Muscle layer of duodenum (tissue), 2 donors: ENCODE measurements around the gene TLE2.
A peak's percentile ranks its signal among the peaks of the same experiment; 100 is the strongest.

Experiments
- H3K27ac ChIP-seq: one replicate; pipeline ENCODE4 v1.7.0; 2013; ENCODE audit warnings: mild to moderate bottlenecking, low read length
- H3K27me3 ChIP-seq: one replicate; pipeline ENCODE4 v1.7.0; 2013; ENCODE audit warnings: low read depth, mild to moderate bottlenecking, control low read depth, low read length
- H3K36me3 ChIP-seq, 2 donors: one replicate each; pipeline ENCODE4 v1.7.0; 2013; ENCODE audit warnings: low read length in 2 of 2, control low read depth in 1 of 2, mild to moderate bottlenecking in 1 of 2; ENCODE audit not compliant: insufficient read depth in 2 of 2, control insufficient read depth in 1 of 2
- H3K4me1 ChIP-seq, 2 donors: one replicate each; pipeline ENCODE4 v1.7.0; 2013; ENCODE audit warnings: low read length in 2 of 2, mild to moderate bottlenecking in 2 of 2, control low read depth in 1 of 2, moderate library complexity in 1 of 2; ENCODE audit not compliant: insufficient read depth in 2 of 2, control insufficient read depth in 1 of 2
- H3K4me3 ChIP-seq, 2 donors: one replicate each; pipeline ENCODE4 v1.7.0; 2013; ENCODE audit warnings: low read length in 2 of 2, low read depth in 1 of 2, mild to moderate bottlenecking in 1 of 2
- H3K9me3 ChIP-seq, 2 donors: one replicate each; pipeline ENCODE4 v1.7.0; 2013; ENCODE audit warnings: low read length in 2 of 2, control low read depth in 1 of 2, mild to moderate bottlenecking in 1 of 2; ENCODE audit not compliant: control insufficient read depth in 1 of 2
- donor health status: healthy.

Gene TLE2

GRCh38 chr19:3029065-3029923 lies at the start of gene TLE2:
Gene TLE2, minus strand, starts transcription at chr19:3029280. Its CDS starts 376 bp downstream, at chr19:3028904.
- no peak within 1 kb of the TSS for H3K27ac ChIP-seq
- H3K27me3 ChIP-seq: no peaks in the 10 kb centered on the region
- peak within 1 kb of the TSS; percentile 11 to 71 for H3K4me3 ChIP-seq
- no peaks in the 10 kb centered on the region for H3K9me3 ChIP-seq
- no peaks in the 10 kb centered on the region for H3K36me3 ChIP-seq
- peaks cover under 1 to 17% of the 10 kb centered on the region in 2 donors for H3K4me1 ChIP-seq

- no peak overlapping the region for H3K4me3 ChIP-seq
- no peaks in the 10 kb centered on the region for H3K36me3 ChIP-seq
- H3K4me1 ChIP-seq: peaks cover 0 to 17% of the 10 kb centered on the region in 2 donors
- no peak overlapping the region for H3K27ac ChIP-seq
- no peaks in the 10 kb centered on the region for H3K9me3 ChIP-seq
- no peaks in the 10 kb centered on the region for H3K27me3 ChIP-seq
These were observed 46.7 kb upstream of the TLE2 start for GRCh38 chr19:3075605-3076431.

DNA sequence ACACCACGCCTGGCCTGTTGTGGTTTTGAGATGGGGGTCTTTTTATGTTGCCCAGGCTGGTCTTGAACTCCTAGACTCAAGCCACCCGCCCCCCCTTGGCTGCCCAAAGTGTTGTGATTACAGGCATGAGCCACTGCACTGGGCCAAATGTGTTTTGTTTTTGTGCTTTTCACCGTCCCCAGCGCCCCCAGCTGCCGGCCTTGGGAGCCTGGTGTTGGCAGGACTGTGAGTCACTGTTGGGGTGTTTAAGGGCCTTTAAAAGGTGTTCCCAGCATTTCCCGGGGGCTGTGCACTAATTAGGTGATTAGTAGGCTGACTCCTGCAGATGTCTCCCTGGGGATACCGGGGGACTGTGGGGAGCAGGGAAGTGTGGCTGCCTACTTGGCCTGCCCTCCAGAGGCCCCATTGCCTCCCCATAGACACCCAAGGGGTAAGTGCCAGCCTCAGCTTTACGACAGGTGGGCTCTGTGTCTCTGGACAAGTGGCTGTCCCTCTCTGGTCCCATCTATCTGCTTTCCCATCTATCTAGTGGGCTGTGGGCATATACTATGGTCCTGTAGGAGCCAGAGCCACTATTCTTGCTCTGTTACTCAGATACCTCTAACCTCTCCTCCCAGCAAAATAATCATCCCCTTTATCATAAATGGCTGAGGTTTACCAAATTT lies 45.0 kb upstream of the TLE2 start:
- Histone ChIP-seq H3K27ac (no peak overlapping the region), H3K4me1 (peaks cover 0 to 13% of the 10 kb centered on the region in 2 donors), H3K36me3 (no peaks in the 10 kb centered on the region), H3K9me3 (no peaks in the 10 kb centered on the region), H3K27me3 (no peaks in the 10 kb centered on the region), H3K4me3 (no peak overlapping the region)

DNA sequence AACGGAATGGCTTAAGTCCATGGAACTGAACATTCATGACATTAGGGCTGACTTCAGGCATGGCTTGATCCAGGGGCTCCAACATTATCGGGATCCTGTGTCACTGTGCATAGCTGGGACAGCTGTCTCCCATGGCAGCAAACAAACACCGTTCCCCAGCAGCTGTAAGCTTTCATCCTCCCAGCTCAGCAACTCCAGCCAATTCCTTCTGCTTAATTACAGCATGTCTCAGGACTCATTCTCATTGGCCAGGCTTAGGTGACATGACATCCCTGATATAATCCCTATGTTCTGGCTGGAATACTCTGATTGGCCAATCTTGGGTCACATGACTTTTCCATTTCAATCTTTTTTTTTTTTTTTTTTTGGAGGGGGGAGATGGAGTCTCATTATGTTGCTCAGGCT lies 44.1 kb upstream of the TLE2 start:
- Histone ChIP-seq H3K27ac (no peak overlapping the region), H3K4me3 (no peak overlapping the region), H3K36me3 (no peaks in the 10 kb centered on the region), H3K9me3 (no peaks in the 10 kb centered on the region), H3K27me3 (no peaks in the 10 kb centered on the region), H3K4me1 (peaks cover 0 to 13% of the 10 kb centered on the region in 2 donors)

DNA sequence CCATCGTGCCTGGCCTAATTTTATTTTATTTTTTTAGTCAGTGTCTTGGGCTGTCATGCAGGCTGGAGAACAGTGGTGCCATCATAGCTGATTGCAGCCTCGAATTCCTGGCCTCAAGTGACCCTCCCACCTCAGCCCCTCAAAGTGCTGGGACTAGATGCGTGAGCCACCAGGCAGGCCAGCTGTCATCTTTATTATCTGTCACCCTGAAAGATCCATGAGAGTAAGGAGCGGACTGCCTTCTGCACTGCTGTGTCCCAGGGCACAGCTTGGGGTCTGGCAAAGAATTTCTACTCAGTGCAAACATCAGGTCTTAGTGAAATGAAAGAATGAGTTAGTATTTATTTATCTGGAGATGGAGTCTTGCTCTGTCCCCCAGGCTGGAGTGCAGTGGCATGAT lies 42.7 kb upstream of the TLE2 start:
- H3K4me1 ChIP-seq: peaks cover 0 to 17% of the 10 kb centered on the region in 2 donors
- no peaks in the 10 kb centered on the region for H3K9me3 ChIP-seq
- no peak overlapping the region for H3K27ac ChIP-seq
- no peaks in the 10 kb centered on the region for H3K27me3 ChIP-seq
- H3K4me3 ChIP-seq: no peak overlapping the region
- no peaks in the 10 kb centered on the region for H3K36me3 ChIP-seq

GRCh38 chr19:3068071-3068470 lies 39.0 kb upstream of the TLE2 start:
- Histone ChIP-seq H3K27ac (no peak overlapping the region), H3K9me3 (no peaks in the 10 kb centered on the region)

GRCh38 chr19:3067563-3067962 lies 38.5 kb upstream of the TLE2 start:
- Histone ChIP-seq H3K4me3 (no peak overlapping the region), H3K9me3 (no peaks in the 10 kb centered on the region), H3K36me3 (no peaks in the 10 kb centered on the region), H3K27ac (no peak overlapping the region), H3K27me3 (no peaks in the 10 kb centered on the region), H3K4me1 (peaks cover 0 to 13% of the 10 kb centered on the region in 2 donors)

More at GRCh38 chr19:3068071-3068470, 39.0 kb upstream of the TLE2 start:
- no peak overlapping the region for H3K4me3 ChIP-seq
- peaks cover 0 to 8% of the 10 kb centered on the region in 2 donors for H3K4me1 ChIP-seq
- H3K27me3 ChIP-seq: no peaks in the 10 kb centered on the region
- no peaks in the 10 kb centered on the region for H3K36me3 ChIP-seq

DNA sequence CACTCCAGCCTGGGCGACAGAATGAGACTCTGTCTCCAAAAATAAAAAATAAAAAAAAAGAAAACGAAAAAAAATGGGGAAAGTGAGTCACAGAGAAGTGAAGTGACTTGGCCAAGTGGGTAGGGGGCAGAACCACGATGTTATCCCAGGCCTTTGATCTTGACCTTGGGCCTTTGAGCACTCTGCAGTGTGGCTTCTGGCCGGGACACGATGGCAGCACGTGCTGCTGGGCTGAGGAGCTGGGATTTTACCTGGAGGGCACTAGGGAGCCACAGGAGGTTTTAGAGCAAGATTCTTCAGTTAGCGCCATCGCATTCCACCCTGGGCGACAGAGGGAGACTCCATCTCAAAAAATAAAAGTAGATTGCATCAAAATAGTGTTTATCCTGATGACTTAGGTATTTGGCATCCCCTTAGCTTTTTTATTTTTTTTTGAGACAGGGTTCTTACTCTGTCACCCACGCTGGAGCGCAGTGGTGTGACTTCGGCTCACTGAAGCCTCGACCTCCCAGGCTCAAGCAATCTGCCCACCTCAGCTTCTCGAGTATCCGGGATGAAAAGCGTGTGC lies 37.5 kb upstream of the TLE2 start:
- no peaks in the 10 kb centered on the region for H3K9me3 ChIP-seq
- no peaks in the 10 kb centered on the region for H3K36me3 ChIP-seq
- no peaks in the 10 kb centered on the region for H3K27me3 ChIP-seq
- peaks cover 0 to 14% of the 10 kb centered on the region in 2 donors for H3K4me1 ChIP-seq
- no peak overlapping the region for H3K27ac ChIP-seq
- H3K4me3 ChIP-seq: no peak overlapping the region

- Histone ChIP-seq H3K27me3 (no peaks in the 10 kb centered on the region), H3K27ac (no peak overlapping the region), H3K9me3 (no peaks in the 10 kb centered on the region), H3K4me1 (peaks cover 0 to 17% of the 10 kb centered on the region in 2 donors), H3K4me3 (no peak overlapping the region), H3K36me3 (no peaks in the 10 kb centered on the region)
These were observed 36.7 kb upstream of the TLE2 start for GRCh38 chr19:3065675-3066357.

DNA sequence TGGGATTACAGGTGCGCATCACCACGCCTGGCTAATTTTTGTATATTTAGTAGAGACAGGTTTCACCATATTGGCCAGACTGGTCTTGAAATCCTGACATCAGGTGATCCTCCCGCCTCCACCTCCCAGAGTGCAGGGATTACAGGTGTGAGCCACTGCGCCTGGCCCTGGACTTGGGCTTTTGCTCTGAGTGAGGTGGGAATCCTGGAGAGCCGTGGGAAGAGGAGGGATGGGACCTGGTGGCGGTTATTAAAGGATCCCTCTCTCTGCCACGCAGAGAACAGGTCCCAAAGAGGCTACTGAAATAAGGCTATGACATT lies 34.9 kb upstream of the TLE2 start:
- Histone ChIP-seq H3K27ac (no peak overlapping the region), H3K9me3 (no peaks in the 10 kb centered on the region), H3K4me3 (no peak overlapping the region), H3K4me1 (peaks cover 0 to 33% of the 10 kb centered on the region in 2 donors), H3K36me3 (peaks cover 8% of the 10 kb centered on the region in 2 donors), H3K27me3 (no peaks in the 10 kb centered on the region)
